WTC11 (cell line): ENCODE results near the gene CHN1. TPM values are rescaled to one million over a fixed set of nuclear protein-coding genes. Genes with fewer than 3 reads are reported as not detected.

Experiments used
- ATAC-seq: fragments of 200-7000 bp; cut with Tn5 transposase; 2 replicates; pipeline ENCODE4 v1.10.0; 2021; ENCODE audit warnings: mild to moderate bottlenecking, moderate library complexity
- CTCF ChIA-PET: fragments of 300-600 bp; sonication (Branson Sonifier 250); formaldehyde crosslinking; loops from one replicate; lab custom pipeline; 2021; ENCODE audit warnings: antibody characterized with exemption; lab: Charles Lee
- POLR2A ChIA-PET: fragments of 350-600 bp; sonication (Branson Sonifier 250); formaldehyde crosslinking; loops from one replicate; lab custom pipeline; 2021; ENCODE audit warnings: antibody characterized with exemption; lab: Charles Lee
- DNase-seq: peaks from one replicate; pipeline ENCODE4 v3.0.0; 2021; ENCODE audit warnings: low spot score
- H3K27ac Mint-ChIP-seq: 2 replicates; pipeline ENCODE4 v1.8.0; 2021; ENCODE audit warnings: mixed read lengths
- H3K27me3 Mint-ChIP-seq: 2 replicates; pipeline ENCODE4 v1.8.0; 2021; ENCODE audit warnings: low read depth, mild to moderate bottlenecking, moderate library complexity, mixed read lengths
- H3K36me3 Mint-ChIP-seq: 2 replicates; pipeline ENCODE4 v1.8.0; 2021; ENCODE audit warnings: mixed read lengths
- H3K4me1 Mint-ChIP-seq: 2 replicates; pipeline ENCODE4 v1.8.0; 2022; ENCODE audit warnings: mixed read lengths
- H3K4me3 Mint-ChIP-seq: 2 replicates; pipeline ENCODE4 v1.8.0; 2021; ENCODE audit warnings: mild to moderate bottlenecking, moderate library complexity, mixed read lengths
- H3K9me3 Mint-ChIP-seq: 2 replicates; pipeline ENCODE4 v1.8.0; 2021; ENCODE audit warnings: mixed read lengths
- CBFB ChIP-seq: sonication (generic); formaldehyde crosslinking; IDR thresholded peaks from 2 replicates; pipeline ENCODE4 v1.8.1; 2022; ENCODE audit warnings: mild to moderate bottlenecking, low read depth, missing genetic modification reagents
- ELF4 ChIP-seq: sonication (generic); formaldehyde crosslinking; IDR thresholded peaks from 2 replicates; pipeline ENCODE4 v1.8.1; 2022; ENCODE audit warnings: low read depth, mild to moderate bottlenecking, moderate library complexity, missing genetic modification reagents
- ESRRA ChIP-seq: sonication (generic); formaldehyde crosslinking; IDR thresholded peaks from 2 replicates; pipeline ENCODE4 v1.8.1; 2022; ENCODE audit warnings: mild to moderate bottlenecking, missing genetic modification reagents, borderline replicate concordance
- NFATC4 ChIP-seq: fragments of 250-450 bp; sonication (Bioruptor Pico); IDR thresholded peaks from 2 replicates; pipeline ENCODE4 v1.9.0; 2021; ENCODE audit warnings: mild to moderate bottlenecking
- NFYB ChIP-seq: sonication (generic); formaldehyde crosslinking; conservative IDR thresholded peaks from 2 replicates; pipeline ENCODE4 v1.8.0; 2022; ENCODE audit warnings: low read depth, missing genetic modification reagents
- OVOL2 ChIP-seq: fragments of 250-450 bp; sonication (Bioruptor Pico); IDR thresholded peaks from 2 replicates; pipeline ENCODE4 v1.9.0; 2021; ENCODE audit warnings: mild to moderate bottlenecking, borderline replicate concordance
- SMAD3 ChIP-seq: sonication (generic); formaldehyde crosslinking; IDR thresholded peaks from 2 replicates; pipeline ENCODE4 v1.8.0; 2022; ENCODE audit warnings: missing genetic modification reagents, mild to moderate bottlenecking, borderline replicate concordance
- SOX15 ChIP-seq: fragments of 250-450 bp; sonication (Bioruptor Pico); IDR thresholded peaks from 2 replicates; pipeline ENCODE4 v1.9.0; 2021; ENCODE audit warnings: mild to moderate bottlenecking
- TEAD1 ChIP-seq: sonication (generic); formaldehyde crosslinking; IDR thresholded peaks from 2 replicates; pipeline ENCODE4 v1.8.0; 2022; ENCODE audit warnings: mild to moderate bottlenecking, missing genetic modification reagents
- TEAD4 ChIP-seq: sonication (generic); formaldehyde crosslinking; IDR thresholded peaks from 2 replicates; pipeline ENCODE4 v1.8.0; 2022; ENCODE audit warnings: mild to moderate bottlenecking, missing genetic modification reagents
- ZNF121 ChIP-seq: sonication (generic); formaldehyde crosslinking; IDR thresholded peaks from 2 replicates; pipeline ENCODE4 v1.8.0; 2023; ENCODE audit warnings: missing genetic modification reagents
- ZNF281 ChIP-seq: sonication (generic); formaldehyde crosslinking; IDR thresholded peaks from 2 replicates; pipeline ENCODE4 v1.8.0; 2023; ENCODE audit warnings: mild to moderate bottlenecking, missing genetic modification reagents
- ZNF396 ChIP-seq: fragments of 250-450 bp; sonication (Bioruptor Pico); IDR thresholded peaks from 2 replicates; pipeline ENCODE4 v1.8.0; 2021; ENCODE audit warnings: mild to moderate bottlenecking, moderate library complexity, borderline replicate concordance
- ZNF671 ChIP-seq: fragments of 250-450 bp; sonication (Bioruptor Pico); IDR thresholded peaks from 2 replicates; pipeline ENCODE4 v1.8.0; 2021; ENCODE audit warnings: mild to moderate bottlenecking
- total RNA-seq: library from RNA; stranded (reverse); gene quantifications from 3 replicates; pipeline ENCODE4 v1.2.3, GENCODE V29; 2021
- TF ChIP-seq, protein P1 (sequence below): fragments of 250-450 bp; sonication (Bioruptor Pico); IDR thresholded peaks from 2 replicates; pipeline ENCODE4 v1.9.0; 2021; ENCODE audit warnings: mild to moderate bottlenecking
- TF ChIP-seq, protein P2 (sequence below): sonication (generic); formaldehyde crosslinking; IDR thresholded peaks from 2 replicates; pipeline ENCODE4 v1.8.0; 2023; ENCODE audit warnings: missing genetic modification reagents, mild to moderate bottlenecking, borderline replicate concordance
- TF ChIP-seq, protein P3 (sequence below): fragments of 200-600 bp; IDR thresholded peaks from 2 replicates; pipeline ENCODE4 v1.8.0; 2022; ENCODE audit warnings: antibody characterized with exemption
- TF ChIP-seq, protein P4 (sequence below): sonication (generic); formaldehyde crosslinking; IDR thresholded peaks from 2 replicates; pipeline ENCODE4 v1.8.1; 2022; ENCODE audit warnings: low read depth, mild to moderate bottlenecking, moderate library complexity, missing genetic modification reagents, borderline replicate concordance

The CHN1 gene
- total RNA-seq, 1 experiment from 2014 or later, result 30.0 TPM

DNA sequence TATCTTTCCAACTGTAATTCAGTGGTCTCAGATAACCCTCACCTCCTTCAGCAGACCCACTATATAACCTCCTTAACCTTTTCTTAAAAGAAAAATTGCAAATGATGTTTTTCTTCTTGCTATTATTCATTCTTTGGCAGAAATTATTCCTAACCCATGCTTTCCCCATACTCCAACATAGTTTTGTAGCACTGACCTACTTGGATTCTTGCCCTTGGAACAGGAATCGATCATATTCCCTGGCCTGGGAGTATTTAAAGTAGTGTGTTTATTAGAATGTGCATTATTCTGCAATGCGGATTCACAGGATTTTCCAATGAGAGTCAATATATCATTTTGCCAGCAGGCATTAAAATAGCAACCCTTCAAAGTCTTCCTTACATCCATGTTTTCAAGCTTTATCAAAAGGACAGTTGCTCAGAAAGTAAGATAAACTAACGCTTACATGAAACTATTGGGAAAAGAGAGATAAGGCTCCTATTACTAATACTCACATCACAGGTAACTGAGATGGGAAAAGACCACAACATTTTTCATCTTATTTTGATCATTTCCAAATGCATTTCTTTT lies 37.4 kb downstream of the CHN1 start:
- peaks cover 3% of the 10 kb centered on the region; the same call in 1 of the 2 replicates for H3K9me3 Mint-ChIP-seq
- H3K27me3 Mint-ChIP-seq, result no peaks in the 10 kb centered on the region
- CTCF ChIA-PET, result no interaction called here
- POLR2A ChIA-PET, result interaction anchor here (0.7 kb wide), 1 partner anchor 160 kb away, joined by 3 read pairs; no protein-coding TSS in a partner anchor
- DNase-seq (no peak), ATAC-seq (no peak)
- no peak for TF ChIP-seq CBFB (CRISPR knock-in tag)
- no peak for TF ChIP-seq ELF4 (CRISPR knock-in tag)
- TF ChIP-seq SMAD3 (CRISPR knock-in tag), result no peak
- no peak for TF ChIP-seq NFATC4 (CRISPR knock-in tag)
- peaks cover 70% of the 10 kb centered on the region for H3K4me1 Mint-ChIP-seq
- H3K4me3 Mint-ChIP-seq, result no peak overlapping the region
- H3K27ac Mint-ChIP-seq, result peak overlapping the region; percentile 97
- H3K36me3 Mint-ChIP-seq, result peaks cover 6% of the 10 kb centered on the region

GRCh38 chr2:174967086-174967485 lies 38.1 kb downstream of the CHN1 start:
- Mint-ChIP-seq H3K27me3 (no peaks in the 10 kb centered on the region), H3K27ac (peak overlapping the region; percentile 98), H3K4me3 (no peak overlapping the region), H3K36me3 (peaks cover 6% of the 10 kb centered on the region), H3K9me3 (peaks cover 3% of the 10 kb centered on the region; the same call in 1 of the 2 replicates), H3K4me1 (peaks cover 69% of the 10 kb centered on the region)
- DNase-seq (no peak), ATAC-seq (no peak)
- CTCF ChIA-PET, result no interaction called here
- TF ChIP-seq, protein P1, sequence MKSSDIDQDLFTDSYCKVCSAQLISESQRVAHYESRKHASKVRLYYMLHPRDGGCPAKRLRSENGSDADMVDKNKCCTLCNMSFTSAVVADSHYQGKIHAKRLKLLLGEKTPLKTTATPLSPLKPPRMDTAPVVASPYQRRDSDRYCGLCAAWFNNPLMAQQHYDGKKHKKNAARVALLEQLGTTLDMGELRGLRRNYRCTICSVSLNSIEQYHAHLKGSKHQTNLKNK (CRISPR knock-in tag), result no peak
- TF ChIP-seq, protein P2, sequence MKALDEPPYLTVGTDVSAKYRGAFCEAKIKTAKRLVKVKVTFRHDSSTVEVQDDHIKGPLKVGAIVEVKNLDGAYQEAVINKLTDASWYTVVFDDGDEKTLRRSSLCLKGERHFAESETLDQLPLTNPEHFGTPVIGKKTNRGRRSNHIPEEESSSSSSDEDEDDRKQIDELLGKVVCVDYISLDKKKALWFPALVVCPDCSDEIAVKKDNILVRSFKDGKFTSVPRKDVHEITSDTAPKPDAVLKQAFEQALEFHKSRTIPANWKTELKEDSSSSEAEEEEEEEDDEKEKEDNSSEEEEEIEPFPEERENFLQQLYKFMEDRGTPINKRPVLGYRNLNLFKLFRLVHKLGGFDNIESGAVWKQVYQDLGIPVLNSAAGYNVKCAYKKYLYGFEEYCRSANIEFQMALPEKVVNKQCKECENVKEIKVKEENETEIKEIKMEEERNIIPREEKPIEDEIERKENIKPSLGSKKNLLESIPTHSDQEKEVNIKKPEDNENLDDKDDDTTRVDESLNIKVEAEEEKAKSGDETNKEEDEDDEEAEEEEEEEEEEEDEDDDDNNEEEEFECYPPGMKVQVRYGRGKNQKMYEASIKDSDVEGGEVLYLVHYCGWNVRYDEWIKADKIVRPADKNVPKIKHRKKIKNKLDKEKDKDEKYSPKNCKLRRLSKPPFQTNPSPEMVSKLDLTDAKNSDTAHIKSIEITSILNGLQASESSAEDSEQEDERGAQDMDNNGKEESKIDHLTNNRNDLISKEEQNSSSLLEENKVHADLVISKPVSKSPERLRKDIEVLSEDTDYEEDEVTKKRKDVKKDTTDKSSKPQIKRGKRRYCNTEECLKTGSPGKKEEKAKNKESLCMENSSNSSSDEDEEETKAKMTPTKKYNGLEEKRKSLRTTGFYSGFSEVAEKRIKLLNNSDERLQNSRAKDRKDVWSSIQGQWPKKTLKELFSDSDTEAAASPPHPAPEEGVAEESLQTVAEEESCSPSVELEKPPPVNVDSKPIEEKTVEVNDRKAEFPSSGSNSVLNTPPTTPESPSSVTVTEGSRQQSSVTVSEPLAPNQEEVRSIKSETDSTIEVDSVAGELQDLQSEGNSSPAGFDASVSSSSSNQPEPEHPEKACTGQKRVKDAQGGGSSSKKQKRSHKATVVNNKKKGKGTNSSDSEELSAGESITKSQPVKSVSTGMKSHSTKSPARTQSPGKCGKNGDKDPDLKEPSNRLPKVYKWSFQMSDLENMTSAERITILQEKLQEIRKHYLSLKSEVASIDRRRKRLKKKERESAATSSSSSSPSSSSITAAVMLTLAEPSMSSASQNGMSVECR, result no peak
- TF ChIP-seq ZNF121 (CRISPR knock-in tag), result peak; percentile 90
- TF ChIP-seq SOX15, result no peak
- no peak for TF ChIP-seq NFYB
- no peak for TF ChIP-seq TEAD1 (CRISPR knock-in tag)
- POLR2A ChIA-PET, result no interaction called here

DNA sequence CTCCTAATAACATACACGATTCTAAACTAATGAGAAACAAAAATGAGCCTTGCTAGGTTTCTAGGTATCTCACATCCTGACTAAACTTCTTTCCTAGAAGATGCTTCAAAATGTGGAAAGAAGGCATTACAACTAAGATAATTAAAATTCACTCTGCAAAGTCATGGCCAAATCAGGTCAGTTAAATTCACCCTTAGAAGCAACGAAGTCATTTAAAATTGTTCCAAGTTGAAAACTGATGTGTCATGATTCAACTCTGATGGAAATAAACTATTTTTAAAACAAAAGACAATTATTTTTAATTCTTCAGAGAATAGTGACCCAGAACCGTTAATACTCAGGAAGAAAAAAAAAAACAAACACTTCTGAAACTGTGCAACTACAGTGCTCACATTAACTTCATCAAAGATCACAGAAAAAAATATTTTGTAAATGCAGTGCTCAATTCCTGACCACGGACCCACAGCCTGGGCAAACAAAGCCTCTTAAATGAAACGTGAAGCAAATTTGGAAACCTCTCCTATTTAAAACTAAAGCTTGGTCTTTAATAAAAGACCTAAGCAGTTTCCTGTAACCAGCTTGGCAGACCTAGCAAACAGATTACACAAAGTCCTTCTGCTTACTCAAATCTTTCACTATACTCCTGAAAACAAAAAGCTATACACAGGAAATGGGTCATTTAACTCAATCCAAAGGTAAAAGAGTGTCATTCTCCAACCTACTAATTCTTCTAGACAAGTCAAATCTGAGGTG lies 39.0 kb downstream of the CHN1 start:
- ATAC-seq, result no peak

More for the DNA sequence above, 39.0 kb downstream of the CHN1 start:
- no peak overlapping the region for H3K4me3 Mint-ChIP-seq
- POLR2A ChIA-PET, result no interaction called here
- H3K36me3 Mint-ChIP-seq, result peaks cover 6% of the 10 kb centered on the region
- DNase-seq, result no peak
- peak overlapping the region; percentile 98 for H3K27ac Mint-ChIP-seq
- TF ChIP-seq ZNF671 (CRISPR knock-in tag), result no peak
- TF ChIP-seq, protein P3, sequence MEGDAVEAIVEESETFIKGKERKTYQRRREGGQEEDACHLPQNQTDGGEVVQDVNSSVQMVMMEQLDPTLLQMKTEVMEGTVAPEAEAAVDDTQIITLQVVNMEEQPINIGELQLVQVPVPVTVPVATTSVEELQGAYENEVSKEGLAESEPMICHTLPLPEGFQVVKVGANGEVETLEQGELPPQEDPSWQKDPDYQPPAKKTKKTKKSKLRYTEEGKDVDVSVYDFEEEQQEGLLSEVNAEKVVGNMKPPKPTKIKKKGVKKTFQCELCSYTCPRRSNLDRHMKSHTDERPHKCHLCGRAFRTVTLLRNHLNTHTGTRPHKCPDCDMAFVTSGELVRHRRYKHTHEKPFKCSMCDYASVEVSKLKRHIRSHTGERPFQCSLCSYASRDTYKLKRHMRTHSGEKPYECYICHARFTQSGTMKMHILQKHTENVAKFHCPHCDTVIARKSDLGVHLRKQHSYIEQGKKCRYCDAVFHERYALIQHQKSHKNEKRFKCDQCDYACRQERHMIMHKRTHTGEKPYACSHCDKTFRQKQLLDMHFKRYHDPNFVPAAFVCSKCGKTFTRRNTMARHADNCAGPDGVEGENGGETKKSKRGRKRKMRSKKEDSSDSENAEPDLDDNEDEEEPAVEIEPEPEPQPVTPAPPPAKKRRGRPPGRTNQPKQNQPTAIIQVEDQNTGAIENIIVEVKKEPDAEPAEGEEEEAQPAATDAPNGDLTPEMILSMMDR, result no peak
- TF ChIP-seq TEAD4 (CRISPR knock-in tag), result no peak
- no peak for TF ChIP-seq SOX15
- TF ChIP-seq ZNF396 (CRISPR knock-in tag), result no peak
- TF ChIP-seq, protein P4, sequence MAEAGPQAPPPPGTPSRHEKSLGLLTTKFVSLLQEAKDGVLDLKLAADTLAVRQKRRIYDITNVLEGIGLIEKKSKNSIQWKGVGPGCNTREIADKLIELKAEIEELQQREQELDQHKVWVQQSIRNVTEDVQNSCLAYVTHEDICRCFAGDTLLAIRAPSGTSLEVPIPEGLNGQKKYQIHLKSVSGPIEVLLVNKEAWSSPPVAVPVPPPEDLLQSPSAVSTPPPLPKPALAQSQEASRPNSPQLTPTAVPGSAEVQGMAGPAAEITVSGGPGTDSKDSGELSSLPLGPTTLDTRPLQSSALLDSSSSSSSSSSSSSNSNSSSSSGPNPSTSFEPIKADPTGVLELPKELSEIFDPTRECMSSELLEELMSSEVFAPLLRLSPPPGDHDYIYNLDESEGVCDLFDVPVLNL (CRISPR knock-in tag), result no peak
- TF ChIP-seq NFATC4 (CRISPR knock-in tag), result no peak
- no peak for TF ChIP-seq CBFB (CRISPR knock-in tag)
- TF ChIP-seq ESRRA (CRISPR knock-in tag), result no peak
- TF ChIP-seq ZNF281 (CRISPR knock-in tag), result no peak
- no peak for TF ChIP-seq OVOL2 (CRISPR knock-in tag)
- TF ChIP-seq, all 79 proteins: peak for 0
- Mint-ChIP-seq H3K9me3 (no peaks in the 10 kb centered on the region), H3K27me3 (no peaks in the 10 kb centered on the region), H3K4me1 (peaks cover 70% of the 10 kb centered on the region)
- CTCF ChIA-PET, result interaction anchor here (1.0 kb wide), 1 partner anchor 195 kb away, joined by 4 read pairs; no protein-coding TSS in a partner anchor
